Measurements from ENCODE around the gene FBXO46. TPM values are rescaled to one million over a fixed set of nuclear protein-coding genes. Genes with fewer than 3 reads are reported as not detected.

FBXO46 gene
- total RNA-seq, 2 experiments from 2014 or later: 34.4 to 36.4 TPM

DNA sequence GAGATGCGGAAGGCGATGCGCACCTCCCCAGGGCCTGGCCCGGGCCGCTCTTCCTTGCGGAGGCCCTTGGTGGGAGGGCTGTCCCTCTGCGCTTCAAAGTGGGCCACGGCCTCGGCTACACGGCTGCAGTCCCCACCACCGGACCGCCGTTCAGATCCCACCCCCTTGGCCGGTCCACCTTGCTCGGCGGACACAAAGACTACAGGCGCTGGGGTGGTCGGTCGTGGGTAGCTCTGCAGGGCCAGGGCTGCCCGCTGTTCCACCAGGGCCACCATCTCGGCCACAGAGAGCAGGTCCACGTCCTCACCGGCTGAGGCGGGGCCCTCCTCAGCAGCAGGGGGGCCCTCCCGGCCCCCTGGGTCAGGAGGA, 18.0 kb downstream of the FBXO46 start:
- Mint-ChIP-seq H3K36me3 (ENCODE audit: low read depth) (peaks cover 28% of the 10 kb centered on the region), H3K9me3 (no peaks in the 10 kb centered on the region), H3K4me3 (no peak overlapping the region), H3K27me3 (no peaks in the 10 kb centered on the region), H3K4me1 (peaks cover 30% of the 10 kb centered on the region), H3K27ac (no peak overlapping the region)
- CTCF ChIA-PET: no interaction called here
- DNase-seq: no peak
- POLR2A ChIA-PET: interaction anchor here (1.1 kb wide), 1 partner anchor 11 kb away, joined by 3 read pairs; no protein-coding TSS in a partner anchor

DNA sequence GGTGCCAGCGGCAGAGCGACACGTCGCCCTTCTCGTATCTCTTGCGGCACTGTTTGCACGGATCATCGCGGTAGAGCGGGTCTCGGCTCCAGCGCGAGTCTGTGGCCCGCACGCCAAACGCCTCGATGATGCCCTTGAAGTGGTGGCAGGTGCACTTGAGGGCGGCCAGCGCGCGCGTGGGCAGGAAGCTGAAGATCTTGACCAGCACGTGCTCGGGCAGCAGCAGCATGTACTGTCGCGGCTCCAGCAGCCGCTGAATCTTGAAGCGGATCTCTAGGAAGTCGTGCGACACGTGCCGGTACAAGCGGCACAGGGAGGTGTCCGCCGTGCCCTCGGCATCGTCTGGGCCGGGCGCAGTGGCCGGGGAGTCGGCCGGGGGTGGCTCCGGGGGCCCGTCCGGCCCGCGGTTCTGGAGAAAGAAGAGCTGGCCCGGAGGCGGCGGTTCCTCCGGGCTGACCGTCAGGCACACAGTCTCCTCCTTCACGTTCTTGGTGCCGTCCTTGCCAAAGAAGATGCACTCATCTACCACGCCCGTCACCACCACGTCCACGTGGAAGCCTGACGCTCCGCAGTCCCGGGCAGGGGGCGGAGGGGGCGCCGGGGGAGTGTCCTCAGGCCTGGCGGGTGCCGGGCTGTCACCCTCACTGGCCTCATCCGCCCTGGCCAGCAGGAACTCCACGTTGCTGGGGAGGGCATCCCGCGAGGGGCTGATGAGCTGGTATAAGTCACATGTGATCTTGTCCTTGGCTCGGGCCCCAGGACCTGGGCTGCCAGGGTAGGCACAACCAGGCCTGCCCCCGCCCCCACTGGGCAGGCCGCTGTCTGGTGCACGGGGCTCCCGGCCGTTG, 18.6 kb downstream of the FBXO46 start:
- H3K36me3 Mint-ChIP-seq (ENCODE audit: low read depth): peaks cover 28% of the 10 kb centered on the region
- H3K9me3 Mint-ChIP-seq: no peaks in the 10 kb centered on the region
- ChIA-PET POLR2A (interaction anchor here (1.1 kb wide), 1 partner anchor 11 kb away, joined by 3 read pairs; no protein-coding TSS in a partner anchor), CTCF (no interaction called here)
- H3K27me3 Mint-ChIP-seq: no peaks in the 10 kb centered on the region
- H3K4me3 Mint-ChIP-seq: no peak overlapping the region
- DNase-seq: no peak
- no peak overlapping the region for H3K27ac Mint-ChIP-seq
- peaks cover 26% of the 10 kb centered on the region for H3K4me1 Mint-ChIP-seq

DNA sequence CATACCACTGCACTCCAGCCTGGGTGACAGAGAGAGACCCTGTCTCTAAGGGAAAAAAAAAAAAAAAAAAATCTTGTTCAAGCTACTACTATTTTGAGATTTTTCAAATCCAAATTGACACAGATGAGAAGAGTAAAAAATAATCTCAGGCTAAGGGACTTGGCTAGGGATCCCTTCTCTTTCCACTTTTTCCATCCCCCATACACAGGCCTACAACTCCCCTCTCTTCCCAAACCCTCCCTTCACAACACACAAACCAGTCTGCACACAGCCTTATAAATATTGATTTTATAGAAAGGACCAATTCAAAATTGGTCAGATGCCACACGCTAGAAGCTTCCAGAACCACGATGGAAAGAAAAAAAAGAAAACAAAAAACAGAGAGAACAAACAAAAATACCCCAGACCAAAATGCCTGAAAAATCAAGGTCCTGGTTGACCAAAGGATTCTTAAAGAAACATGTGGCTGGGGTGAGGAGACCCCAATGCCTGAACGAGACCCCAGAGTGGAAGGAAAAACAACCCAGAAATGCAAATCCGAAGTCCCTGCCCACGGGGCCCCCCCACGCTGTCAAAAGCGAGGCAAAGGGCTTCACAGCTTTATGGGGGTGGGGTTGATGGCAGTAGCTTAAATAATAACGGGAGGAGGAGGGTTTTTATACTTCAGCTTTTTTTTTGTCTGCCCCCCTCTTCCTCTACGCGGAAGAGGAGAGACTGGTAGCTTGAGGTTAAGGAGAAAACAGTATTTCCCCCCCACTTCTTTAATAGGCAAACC, 20.2 kb downstream of the FBXO46 start:
- H3K4me3 Mint-ChIP-seq: no peak overlapping the region
- POLR2A ChIA-PET: interaction anchor here (0.7 to 2.2 kb wide), 3 partner anchors 16 to 1077 kb away, joined by 3 to 7 read pairs (median 3); partner anchors contain the start of genes QPCTL and SNRPD2
- CTCF ChIA-PET: interaction anchor here (0.6 to 2.3 kb wide), 2 partner anchors 17 to 106 kb away, joined by 3 to 14 read pairs; partner anchors contain the start of gene QPCTL
- no peak overlapping the region for H3K27ac Mint-ChIP-seq
- H3K4me1 Mint-ChIP-seq: peaks cover 12% of the 10 kb centered on the region
- no peak for DNase-seq
- no peaks in the 10 kb centered on the region for H3K9me3 Mint-ChIP-seq
- H3K27me3 Mint-ChIP-seq: no peaks in the 10 kb centered on the region
- H3K36me3 Mint-ChIP-seq (ENCODE audit: low read depth): peaks cover 28% of the 10 kb centered on the region

DNA sequence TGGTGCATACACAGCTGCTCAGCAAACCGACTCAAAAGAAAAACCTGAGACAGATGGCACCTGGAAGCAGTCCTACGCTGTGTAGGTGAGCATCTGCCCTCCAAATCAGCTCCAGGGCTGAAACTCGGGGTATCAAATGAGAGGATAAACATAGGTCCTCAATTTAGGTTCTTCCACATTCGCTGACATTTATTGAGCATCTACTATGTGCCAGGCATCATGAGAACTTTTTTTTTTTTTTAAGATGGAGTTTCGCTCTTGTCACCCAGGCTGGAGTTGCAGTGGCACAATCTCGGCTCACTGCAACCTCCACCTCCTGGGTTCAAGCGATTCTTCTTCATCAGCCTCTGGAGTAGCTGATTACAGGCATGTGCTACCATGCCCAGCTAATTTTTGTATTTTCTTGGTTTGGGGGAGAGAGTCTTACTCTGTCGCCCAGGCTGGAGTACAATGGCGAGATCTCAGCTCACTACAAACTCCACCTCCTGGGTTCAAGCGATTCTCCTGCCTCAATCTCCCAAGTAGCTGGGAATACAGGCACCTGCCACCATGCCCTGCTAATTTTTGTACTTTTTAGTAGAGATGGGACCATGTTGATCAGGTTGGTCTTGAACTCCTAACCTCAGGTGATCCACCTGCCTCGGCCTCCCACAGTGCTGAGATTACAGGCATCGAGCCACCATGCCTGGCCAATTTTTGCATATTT, 24.8 kb downstream of the FBXO46 start:
- no peaks in the 10 kb centered on the region for H3K9me3 Mint-ChIP-seq
- H3K4me3 Mint-ChIP-seq: no peak overlapping the region
- peaks cover 12% of the 10 kb centered on the region for H3K4me1 Mint-ChIP-seq
- DNase-seq: no peak
- CTCF ChIA-PET: interaction anchor here (0.6 to 1.9 kb wide), 3 partner anchors 11 to 13 kb away, joined by 3 to 5 read pairs (median 3); partner anchors contain the start of gene QPCTL
- POLR2A ChIA-PET: interaction anchor here (1.7 to 4.5 kb wide), 3 partner anchors 10 to 13 kb away, joined by 5 to 29 read pairs (median 15); partner anchors contain the start of genes QPCTL and SNRPD2
- H3K27ac Mint-ChIP-seq: no peak overlapping the region
- H3K27me3 Mint-ChIP-seq: no peaks in the 10 kb centered on the region
- H3K36me3 Mint-ChIP-seq (ENCODE audit: low read depth): peaks cover 34% of the 10 kb centered on the region

DNA sequence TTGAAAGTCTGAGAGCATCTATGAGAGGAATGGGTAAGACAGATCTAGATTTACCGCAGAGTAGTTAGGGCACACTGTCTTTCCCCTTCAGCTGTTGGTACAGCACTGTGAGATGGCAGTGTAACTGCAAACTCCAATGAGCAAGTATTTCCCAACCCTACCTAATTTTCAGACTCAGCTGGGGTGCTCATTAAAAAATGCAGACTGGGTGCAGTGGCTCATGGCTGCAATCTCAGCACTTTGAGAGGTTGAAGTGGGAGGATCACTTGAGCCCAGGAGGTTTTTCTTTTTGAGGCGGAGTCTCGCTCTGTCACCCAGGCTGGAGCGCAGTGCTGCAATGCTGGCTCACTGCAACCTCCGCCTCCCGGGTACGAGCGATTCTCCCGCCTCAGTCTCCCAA, 25.6 kb downstream of the FBXO46 start:
- Mint-ChIP-seq H3K4me3 (no peak overlapping the region), H3K36me3 (ENCODE audit: low read depth) (peaks cover 27% of the 10 kb centered on the region), H3K4me1 (peaks cover 9% of the 10 kb centered on the region), H3K27ac (no peak overlapping the region), H3K27me3 (no peaks in the 10 kb centered on the region), H3K9me3 (no peaks in the 10 kb centered on the region)
- ChIA-PET POLR2A (interaction anchor here (1.7 to 4.5 kb wide), 3 partner anchors 9 to 12 kb away, joined by 5 to 29 read pairs (median 15); partner anchors contain the start of genes QPCTL and SNRPD2), CTCF (interaction anchor here (0.8 kb wide), 1 partner anchor 13 kb away, joined by 3 read pairs; the partner anchor contains the start of gene QPCTL)
- no peak for DNase-seq

DNA sequence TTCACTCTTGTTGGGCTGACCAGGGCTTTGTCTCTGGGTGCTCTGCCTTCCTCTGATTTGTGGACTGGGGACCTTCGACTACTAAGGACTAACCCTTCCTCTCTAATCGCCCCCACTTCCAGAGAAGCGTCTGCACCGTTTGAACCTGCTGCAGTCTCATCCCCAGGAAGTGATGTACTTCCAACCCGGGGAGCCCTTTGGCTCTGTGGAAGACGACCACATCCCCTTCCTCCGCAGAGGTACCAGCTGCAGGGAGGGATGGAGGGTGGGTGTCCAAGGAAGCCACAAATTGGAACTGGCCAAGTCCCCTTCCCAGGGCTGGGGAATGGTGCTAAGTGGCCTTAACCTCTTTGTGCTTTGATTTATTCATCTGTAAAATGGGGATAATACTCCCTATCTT, 29.0 kb downstream of the FBXO46 start:
- H3K36me3 Mint-ChIP-seq (ENCODE audit: low read depth): peaks cover 26% of the 10 kb centered on the region
- no peaks in the 10 kb centered on the region for H3K9me3 Mint-ChIP-seq
- POLR2A ChIA-PET: no interaction called here
- H3K4me3 Mint-ChIP-seq: no peak overlapping the region
- H3K27me3 Mint-ChIP-seq: no peaks in the 10 kb centered on the region
- peaks cover 13% of the 10 kb centered on the region for H3K4me1 Mint-ChIP-seq
- no peak for DNase-seq
- CTCF ChIA-PET: interaction anchor here (0.6 to 1.4 kb wide), 3 partner anchors 9 to 68 kb away, joined by 3 to 5 read pairs (median 4); partner anchors contain the start of genes QPCTL and SIX5
- no peak overlapping the region for H3K27ac Mint-ChIP-seq

DNA sequence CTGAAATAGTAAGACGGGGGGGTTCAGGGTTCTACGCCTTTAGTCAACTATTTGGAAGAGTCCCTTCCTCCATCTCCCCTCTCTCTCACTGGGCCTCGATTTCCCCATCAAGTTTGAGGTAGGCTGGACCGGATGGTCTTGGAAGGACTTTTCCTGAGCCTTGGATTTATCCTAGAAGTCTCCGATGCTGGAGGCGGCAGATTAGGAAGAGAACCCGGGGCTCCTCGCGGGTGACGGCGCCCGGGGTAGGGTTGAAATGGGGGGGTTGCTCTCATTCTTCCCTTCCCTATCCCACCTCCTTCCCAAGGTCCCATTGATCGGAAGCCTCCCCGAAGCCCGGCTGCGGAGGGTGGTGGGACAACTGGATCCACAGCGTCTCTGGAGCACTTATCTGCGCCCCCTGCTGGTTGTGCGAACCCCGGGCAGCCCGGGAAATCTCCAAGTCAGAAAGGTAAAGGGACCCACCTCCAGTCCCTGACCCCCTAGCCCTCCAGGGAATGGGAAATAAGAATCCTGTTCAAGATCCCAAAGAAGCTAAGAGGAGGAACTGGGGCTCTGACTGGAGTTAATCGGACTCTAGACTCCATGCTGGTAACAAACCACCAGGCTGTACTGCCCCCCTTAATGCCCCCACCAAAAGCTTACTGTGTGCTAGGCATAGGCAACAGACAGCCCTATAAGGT, 37.4 kb downstream of the FBXO46 start:
- H3K4me3 Mint-ChIP-seq: peak overlapping the region; percentile 90
- no peaks in the 10 kb centered on the region for H3K27me3 Mint-ChIP-seq
- ChIA-PET POLR2A (interaction anchor here (0.5 to 4.8 kb wide), 18 partner anchors 11 to 302 kb away, joined by 3 to 31 read pairs (median 4); partner anchors contain the start of genes CCDC61, FBXO46, OPA3 and SIX5), CTCF (interaction anchor here (0.6 to 9.2 kb wide), 31 partner anchors 8 to 964 kb away, joined by 3 to 106 read pairs (median 5); partner anchors contain the start of genes EML2, FBXO46, FOXA3 and OPA3)
- peak overlapping the region; percentile 89 for H3K27ac Mint-ChIP-seq
- peaks cover 31% of the 10 kb centered on the region for H3K4me1 Mint-ChIP-seq
- peak; percentile 79 for DNase-seq
- peaks cover 28% of the 10 kb centered on the region for H3K36me3 Mint-ChIP-seq (ENCODE audit: low read depth)
- H3K9me3 Mint-ChIP-seq: no peaks in the 10 kb centered on the region

DNA sequence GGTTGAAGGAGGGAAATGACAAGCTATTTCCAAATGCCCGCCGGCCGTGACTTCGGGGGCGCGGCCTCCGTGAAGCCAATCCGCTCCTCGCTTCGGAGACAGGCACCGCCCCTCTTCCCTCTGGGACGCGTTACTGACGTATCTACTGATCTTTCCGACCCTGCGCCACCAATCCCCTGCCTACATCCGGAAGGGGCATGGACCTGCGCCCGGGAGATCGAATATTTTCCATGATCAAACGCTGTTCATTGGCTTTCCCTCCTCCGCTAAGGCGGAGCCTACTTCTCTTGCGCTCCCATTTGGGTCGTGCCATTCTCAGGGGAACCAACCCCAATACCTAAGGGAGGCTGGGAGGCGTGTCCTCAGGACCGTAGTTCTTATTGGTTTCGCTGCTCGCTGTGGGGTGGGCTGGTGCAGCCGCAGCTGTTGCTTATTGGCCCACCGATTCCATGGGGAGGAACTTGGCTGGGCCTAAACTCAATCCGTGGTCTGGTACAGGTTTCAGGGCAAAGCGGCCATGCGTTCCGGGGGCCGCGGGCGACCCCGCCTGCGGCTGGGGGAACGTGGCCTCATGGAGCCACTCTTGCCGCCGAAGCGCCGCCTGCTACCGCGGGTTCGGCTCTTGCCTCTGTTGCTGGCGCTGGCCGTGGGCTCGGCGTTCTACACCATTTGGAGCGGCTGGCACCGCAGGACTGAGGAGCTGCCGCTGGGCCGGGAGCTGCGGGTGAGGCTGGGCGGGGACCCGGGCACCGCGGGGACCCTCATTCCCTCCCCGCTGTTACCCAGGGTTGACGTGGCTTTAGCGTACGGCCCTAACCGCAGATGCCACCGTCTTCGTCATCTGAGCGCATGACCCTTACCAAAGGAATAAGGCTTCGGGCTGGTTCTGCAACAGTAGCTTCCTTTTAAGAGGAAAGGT, 38.2 kb downstream of the FBXO46 start, which contains the start of gene QPCTL:
TSS of gene QPCTL (plus strand) at position 480 of the 919 bp plus-strand sequence. CDS start at position 518, 38 bp downstream.
- Mint-ChIP-seq H3K4me1 (peaks cover 29% of the 10 kb centered on the region), H3K27me3 (no peaks in the 10 kb centered on the region), H3K27ac (peak within 1 kb of the TSS; percentile 89), H3K36me3 (ENCODE audit: low read depth) (peaks cover 30% of the 10 kb centered on the region), H3K4me3 (peak within 1 kb of the TSS; percentile 90), H3K9me3 (no peaks in the 10 kb centered on the region)
- DNase-seq: peak; percentile 98
- CTCF ChIA-PET: interaction anchor here (0.6 to 9.2 kb wide), 29 partner anchors 8 to 965 kb away, joined by 3 to 106 read pairs (median 4); partner anchors contain the start of genes EML2, FBXO46, FOXA3 and OPA3
- POLR2A ChIA-PET: interaction anchor here (0.6 to 4.8 kb wide), 24 partner anchors 10 to 303 kb away, joined by 3 to 31 read pairs (median 4); partner anchors contain the start of genes CCDC61, FBXO46, OPA3 and SIX5

DNA sequence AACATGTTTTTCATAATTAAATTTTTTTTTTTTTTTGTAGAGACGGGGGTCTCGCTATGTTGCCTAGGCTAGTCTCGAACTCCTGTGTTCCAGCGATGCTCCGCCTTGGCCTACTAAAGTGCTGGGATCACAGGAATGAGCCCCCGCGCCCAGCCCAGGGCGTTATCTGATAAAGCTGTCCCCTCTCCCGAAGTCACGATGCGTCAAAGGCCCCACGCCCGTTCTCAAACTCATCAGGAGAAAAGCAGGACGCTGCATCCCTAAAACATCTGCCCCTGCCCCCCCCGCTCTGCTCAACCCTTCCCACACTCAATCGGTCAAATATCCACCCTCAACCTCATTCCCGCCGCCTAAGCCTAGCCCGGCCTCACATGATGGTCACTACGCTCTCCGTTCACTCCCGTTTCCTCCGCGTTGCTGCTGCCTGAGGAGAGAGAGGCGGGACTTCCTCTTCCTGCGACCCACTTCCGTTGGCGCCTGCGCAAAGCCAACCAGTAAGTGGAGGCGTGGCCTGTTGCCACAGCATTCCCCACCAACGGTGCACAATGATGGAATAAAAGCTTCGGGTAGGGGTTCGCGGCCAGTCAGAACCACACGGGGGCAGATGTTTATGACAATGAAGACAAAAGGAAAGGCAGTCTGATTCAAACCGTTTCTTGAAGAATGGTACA, 39.0 kb downstream of the FBXO46 start, which contains the start of gene SNRPD2:
TSS of gene SNRPD2 (minus strand) at position 438 of the 671 bp plus-strand sequence. CDS start at position 373, 65 bp downstream.
- peaks cover 28% of the 10 kb centered on the region for H3K4me1 Mint-ChIP-seq
- DNase-seq: peak; percentile 94
- H3K27ac Mint-ChIP-seq: peak within 1 kb of the TSS; percentile 89
- H3K4me3 Mint-ChIP-seq: peak within 1 kb of the TSS; percentile 90
- POLR2A ChIA-PET: interaction anchor here (0.6 to 4.8 kb wide), 21 partner anchors 9 to 223 kb away, joined by 3 to 31 read pairs (median 4); partner anchors contain the start of genes OPA3, SIX5 and SYMPK
- H3K9me3 Mint-ChIP-seq: no peaks in the 10 kb centered on the region
- no peaks in the 10 kb centered on the region for H3K27me3 Mint-ChIP-seq
- CTCF ChIA-PET: interaction anchor here (0.6 to 9.2 kb wide), 20 partner anchors 12 to 320 kb away, joined by 3 to 106 read pairs (median 4); partner anchors contain the start of genes EML2, FBXO46, FOXA3 and OPA3
- peaks cover 37% of the 10 kb centered on the region for H3K36me3 Mint-ChIP-seq (ENCODE audit: low read depth)

DNA sequence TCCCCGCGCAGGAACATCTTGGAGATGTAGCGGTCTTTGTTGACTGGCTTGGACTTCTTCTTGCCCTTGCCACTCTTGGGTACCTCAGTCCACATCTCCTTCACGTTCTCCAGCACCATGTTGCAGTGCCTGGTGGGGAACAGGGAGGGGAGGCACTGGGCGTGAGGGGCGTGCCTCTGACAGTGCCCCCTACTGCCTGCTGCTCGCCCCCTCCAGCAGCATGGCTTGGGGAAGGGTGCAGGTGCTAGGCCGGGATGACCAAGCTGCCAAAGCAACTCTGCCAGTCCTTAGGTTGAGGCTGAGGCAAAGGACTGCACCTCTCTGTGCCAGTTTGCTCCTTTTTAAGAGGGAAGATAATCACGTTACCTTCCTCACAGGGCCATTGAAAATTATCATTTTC, 43.1 kb downstream of the FBXO46 start:
- no peak overlapping the region for H3K4me3 Mint-ChIP-seq
- no peak for DNase-seq
- H3K27ac Mint-ChIP-seq: no peak overlapping the region
- peaks cover 19% of the 10 kb centered on the region for H3K4me1 Mint-ChIP-seq
- ChIA-PET POLR2A (interaction anchor here (1.3 kb wide), 1 partner anchor 11 kb away, joined by 3 read pairs; no protein-coding TSS in a partner anchor), CTCF (interaction anchor here (1.0 to 9.2 kb wide), 2 partner anchors 8 to 45 kb away, joined by 4 to 106 read pairs; no protein-coding TSS in a partner anchor)
- no peaks in the 10 kb centered on the region for H3K27me3 Mint-ChIP-seq
- peaks cover 47% of the 10 kb centered on the region for H3K36me3 Mint-ChIP-seq (ENCODE audit: low read depth)
- no peaks in the 10 kb centered on the region for H3K9me3 Mint-ChIP-seq
